Dedifferentiated amniotic fluid mesenchymal stem cell (primary cell): ENCODE results near the gene PAPOLB.

ENCODE experiments used
- DNase-seq: peaks from one replicate; pipeline ENCODE4 v3.0.0-alpha.2; 2016; ENCODE audit errors: extremely low spot score

Gene PAPOLB

DNA sequence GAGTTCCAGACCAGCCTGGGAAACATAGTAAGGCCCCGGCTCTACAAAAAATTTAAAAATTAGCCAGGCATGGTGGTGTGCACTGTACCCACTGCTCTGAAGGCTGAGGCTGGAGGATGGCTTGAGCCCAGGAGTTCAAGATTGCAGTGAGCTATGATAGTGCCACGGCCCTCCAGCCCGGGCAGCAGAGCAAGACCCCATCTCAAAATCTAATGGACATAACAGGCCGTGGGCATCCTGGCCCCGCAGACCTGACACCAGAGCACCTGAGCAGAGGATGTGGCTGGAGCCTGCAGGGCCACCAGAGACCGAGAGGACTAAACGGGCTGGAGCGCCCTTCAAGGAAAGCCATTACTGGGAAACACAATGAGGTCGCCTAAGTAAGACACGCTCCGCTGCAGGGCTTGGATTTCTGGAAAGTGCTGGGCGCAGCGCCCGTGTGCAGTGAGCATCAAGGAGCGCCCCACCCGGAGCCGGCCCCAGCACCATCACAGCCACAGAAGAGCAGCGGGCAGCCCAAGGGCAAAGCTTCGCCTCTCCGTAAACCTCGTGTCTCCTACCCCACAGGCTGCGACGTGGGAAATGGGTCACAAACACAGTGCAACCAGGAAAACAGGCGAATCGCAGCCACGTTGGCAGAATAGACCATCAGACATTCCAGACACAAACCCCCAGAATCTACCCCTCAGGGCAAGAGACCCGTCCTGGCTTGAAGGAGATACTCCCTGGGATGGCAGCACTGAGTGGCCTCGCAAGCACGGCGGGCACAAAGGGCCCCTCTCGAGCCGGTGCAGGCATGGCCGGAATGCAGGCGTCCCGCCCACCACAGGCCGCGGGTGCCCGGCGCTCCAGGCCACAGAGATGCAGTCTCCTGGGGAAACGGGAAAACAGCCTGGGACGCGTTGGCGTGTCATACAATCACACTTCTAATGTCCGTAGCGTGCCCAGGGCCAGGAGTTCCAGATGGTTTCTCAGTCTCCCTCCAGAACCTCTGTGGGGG lies 16.8 kb upstream of the PAPOLB start:
- DNase-seq = no peak

DNA sequence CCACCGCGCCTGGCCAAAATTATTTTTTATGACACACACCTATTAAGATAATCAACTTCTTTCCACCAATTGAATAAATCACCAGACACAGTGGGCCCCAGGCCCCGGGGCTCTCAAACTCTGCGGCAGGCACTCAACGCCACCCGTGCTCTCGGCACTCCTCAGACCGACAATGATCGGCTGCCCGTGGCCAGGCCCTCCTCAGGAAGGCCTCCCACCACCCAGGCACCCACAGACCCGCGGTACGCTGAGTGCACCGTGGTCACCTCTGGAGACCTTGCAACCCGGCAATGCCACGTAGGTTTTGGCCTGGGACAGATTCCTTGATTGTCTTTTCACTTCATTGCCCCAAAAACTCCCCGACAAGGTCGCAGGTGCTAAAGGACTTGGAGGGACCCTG lies 14.8 kb upstream of the PAPOLB start:
- no peak for DNase-seq

DNA sequence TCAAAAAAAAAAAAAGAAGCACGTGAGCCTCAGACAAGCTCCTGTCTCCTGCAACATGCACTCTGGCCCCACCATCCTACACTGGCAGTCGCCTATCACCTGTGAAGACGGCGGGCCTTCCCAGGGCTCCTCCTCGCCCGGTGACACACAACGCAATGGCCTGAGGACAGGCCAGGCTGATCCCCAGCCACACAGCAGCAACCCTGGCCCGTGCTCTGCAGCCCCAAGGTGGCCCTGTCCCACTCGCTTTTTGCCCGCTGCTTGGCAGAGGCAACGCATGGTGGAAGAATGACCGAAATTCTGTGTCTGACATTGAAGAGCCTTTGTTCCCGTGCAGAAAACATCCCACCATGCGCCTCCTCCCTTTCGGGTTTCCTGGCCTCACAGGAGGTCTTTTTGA lies 13.6 kb upstream of the PAPOLB start:
- DNase-seq = no peak

DNA sequence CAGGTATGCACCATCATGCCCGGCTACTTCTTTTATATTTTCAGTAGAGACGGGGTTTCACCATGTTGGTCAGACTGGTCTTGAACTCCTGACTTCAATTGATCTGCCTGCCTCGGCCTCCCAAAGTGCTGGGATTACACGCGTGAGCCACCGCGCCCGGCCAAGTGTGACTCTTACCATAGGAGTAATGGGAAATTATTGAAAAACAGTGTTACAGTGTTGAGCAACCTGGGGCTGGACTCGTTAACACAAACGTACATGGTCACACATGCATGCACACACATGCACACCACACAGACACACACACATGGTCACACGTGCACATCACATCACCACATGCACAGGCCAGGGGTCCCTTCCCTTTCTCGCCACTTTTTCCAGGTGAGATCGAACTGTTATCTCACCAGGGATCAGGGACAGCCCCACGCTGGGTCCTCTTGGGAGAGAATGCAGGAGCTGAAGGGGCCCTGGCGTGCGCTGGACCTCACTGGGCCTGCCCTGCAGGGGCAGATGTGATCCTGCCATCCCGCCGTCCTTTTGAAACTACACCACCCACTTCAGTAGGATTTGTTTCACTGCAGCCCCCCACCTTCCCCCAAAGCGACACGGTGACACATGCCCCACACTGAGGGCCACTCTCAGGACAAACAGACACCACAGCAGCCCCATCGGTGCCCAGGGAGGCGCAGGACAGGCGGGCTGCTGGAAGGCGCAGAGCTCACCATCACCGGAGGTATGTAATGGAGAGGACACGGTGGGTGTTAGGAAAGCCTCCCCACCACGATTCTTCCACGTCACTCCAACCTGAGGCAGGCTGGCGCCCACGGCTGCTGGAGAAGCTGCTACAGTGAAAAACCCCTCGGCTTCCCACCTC lies 11.5 kb upstream of the PAPOLB start:
- DNase-seq = no peak

DNA sequence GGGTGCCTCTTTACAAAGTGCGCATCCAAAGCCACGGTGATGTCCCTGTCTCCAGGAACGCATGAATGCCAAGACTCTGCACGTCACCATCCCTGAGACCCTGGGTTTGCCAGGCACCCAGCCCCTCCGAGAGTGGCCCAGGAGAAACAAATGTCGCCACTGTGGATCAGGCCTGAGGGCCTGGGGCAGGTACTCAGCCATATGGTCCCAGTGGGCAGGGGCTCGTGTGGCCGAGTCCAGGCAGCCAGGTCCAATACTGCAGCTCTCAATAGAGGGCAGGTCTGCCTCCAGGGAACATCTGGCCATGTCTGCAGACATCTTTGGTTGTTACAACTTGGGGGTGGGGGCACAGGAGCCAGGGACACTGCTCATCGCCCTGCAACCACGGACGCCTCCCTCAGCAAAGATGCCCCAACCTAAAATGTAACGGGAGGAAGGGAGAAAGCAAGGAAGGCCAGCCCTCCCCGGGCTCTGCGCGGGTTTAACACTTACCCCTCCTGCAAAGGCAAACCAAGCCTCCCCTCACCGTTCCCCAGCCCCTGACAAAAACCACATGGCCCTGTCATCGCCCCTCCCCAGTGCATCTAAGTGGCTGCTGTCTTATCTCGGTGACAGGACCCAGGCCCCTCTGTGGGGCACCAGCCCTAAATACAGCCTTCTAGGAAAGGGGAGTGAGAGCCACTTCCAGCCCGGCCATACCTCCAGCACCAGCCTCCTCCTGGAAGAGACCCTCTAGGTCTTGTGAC lies 10.3 kb upstream of the PAPOLB start:
- DNase-seq = no peak

DNA sequence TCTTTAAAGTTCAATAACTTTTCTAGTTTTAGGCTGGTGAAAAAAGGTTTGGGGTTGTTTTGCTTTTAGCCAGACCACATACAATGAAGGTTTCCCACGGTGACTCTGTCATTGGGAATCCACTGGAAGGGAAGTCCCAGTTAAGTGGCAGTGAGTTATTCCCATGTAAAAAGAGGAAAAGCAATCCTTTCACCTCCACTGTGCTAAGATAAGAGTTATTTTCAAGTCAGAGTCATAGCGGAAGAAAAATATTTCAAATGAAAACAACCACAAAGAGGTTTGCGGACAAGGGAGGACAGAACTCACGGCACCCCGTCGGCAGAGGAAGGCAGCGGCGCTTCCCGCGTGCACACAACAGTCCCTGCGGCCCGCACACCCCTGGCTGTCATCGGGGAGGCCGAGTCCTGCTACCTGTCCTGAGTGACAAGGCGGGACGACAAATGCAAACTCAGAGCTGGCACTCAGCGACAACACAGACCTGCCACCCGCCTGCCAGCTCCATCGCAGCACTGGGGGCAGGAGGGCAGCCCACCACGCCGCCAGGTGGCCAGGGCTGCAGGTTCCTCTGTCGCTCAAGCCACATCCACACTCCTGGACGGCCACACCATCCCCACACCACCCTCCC lies 9.3 kb upstream of the PAPOLB start:
- no peak for DNase-seq

DNA sequence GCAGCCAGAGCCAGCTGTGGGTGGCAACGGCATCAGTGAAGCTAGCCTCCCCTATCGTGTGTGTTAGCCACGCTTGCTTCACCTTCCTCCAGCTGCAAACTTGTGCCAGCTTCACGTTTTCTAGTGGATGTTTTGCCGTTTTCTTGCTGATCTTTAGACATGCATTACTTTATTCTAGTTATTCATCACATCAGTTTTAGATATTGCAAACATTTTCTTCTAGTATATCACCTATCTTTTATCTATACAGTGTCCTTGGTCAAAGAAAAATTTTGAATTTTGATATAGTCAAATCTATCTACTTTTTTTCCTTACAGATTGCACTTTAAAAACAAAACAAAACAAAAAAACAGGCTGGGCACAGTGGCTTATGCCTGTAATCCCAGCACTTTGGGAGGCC lies 6.7 kb upstream of the PAPOLB start:
- DNase-seq = no peak

DNA sequence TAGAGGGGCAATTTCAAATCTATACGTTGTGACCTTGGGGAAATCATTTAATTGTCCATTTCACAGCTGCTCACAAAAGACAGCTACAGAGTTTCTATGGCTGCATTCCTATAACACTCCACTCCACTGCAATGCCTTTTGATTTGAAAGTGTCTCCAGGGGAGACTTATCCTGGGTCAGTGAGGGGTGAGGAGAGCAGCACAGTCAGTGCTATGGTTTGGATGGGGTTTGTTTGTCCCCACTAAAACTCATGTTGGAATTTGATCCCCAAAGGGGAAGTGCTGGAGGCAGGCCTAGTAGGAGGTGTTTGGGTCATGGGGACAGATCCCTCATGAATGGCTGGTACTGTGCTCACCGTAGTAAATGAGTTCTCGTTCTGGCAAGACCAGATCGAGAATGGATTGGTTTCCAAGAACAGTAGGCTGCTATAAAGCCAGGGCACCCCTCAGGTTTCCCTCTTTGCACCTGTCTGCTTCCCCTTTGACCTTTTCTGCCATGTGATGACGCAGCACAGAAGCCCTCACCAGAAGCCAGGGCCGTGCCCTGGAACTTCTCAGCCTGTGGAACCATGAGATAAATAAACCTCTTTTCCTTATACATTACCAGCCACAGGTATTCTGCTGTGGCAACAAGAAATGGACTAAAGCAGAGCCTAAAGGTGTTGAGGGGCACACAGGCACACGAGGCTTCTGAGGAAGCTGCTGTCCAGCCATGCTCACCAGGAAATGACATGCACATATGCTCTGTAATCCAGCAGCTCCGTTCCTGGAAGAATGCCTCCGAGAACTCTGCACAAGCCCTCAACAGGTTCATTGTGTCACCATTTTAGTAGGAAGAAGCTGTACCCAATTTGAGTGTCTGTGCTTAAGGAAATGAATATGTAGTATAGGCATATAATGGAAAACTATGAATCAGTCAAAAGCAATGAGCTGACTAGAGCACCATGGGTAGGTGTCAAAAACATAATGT lies 5.0 kb upstream of the PAPOLB start:
- no peak for DNase-seq

DNA sequence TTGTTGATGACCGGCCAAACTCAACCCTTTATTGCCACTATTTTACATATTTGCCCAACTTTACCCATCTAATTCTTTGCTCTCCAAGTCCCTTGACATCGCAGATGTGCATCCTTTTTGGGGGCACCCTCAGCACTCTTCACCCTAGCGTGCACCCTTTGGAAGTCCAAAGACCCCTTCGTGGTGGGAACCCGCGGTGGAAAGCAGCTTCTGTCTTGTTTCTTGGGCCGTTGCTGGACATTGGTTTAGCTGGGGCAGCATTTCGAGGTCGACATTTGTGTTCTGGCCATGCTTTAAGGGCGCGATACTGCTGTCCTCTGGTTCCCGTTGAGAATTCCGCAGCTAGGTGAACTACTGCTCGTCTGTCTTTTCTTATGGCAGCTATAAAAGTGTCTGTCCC lies 326 bp upstream of the PAPOLB start:
- no peak for DNase-seq

DNA sequence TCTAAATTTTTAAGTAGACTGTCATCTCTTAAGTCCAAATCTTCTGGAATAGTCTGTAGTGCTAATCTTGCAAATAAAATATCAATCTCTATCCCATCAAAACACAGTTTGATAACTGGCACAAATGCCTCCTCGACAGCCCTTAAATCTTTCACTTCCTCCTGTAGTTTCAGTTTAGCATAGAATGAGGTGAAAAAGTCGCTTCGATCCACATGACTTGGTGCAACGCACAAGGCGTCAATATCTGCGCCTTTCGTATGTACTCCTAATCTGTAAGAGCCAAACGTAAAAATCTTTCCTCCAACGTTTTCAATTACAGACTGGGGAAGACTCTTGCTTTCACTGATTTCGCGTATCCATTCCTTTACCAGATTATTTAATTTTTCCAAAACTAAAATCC lies 603 bp downstream of the PAPOLB start:
- DNase-seq = no peak

DNA sequence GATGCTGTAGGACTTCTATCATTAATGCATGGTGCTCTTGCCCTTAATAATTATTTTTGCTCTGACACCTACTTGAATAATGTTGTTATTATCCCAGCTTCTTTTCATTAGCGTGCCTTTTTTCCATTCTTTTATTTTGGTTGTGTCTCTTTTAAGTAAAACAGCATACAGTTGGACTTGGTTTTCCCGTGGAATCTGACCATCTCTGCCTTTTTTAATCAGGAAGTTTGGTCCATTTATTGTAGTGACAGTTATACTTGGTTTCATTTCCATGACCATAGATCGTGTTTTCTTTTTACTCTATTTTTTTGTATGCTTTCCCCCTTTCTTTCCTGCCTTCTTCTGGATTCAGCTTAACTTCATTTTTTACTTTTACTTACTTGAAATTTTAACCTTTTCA lies 4.6 kb downstream of the PAPOLB start:
- no peak for DNase-seq

DNA sequence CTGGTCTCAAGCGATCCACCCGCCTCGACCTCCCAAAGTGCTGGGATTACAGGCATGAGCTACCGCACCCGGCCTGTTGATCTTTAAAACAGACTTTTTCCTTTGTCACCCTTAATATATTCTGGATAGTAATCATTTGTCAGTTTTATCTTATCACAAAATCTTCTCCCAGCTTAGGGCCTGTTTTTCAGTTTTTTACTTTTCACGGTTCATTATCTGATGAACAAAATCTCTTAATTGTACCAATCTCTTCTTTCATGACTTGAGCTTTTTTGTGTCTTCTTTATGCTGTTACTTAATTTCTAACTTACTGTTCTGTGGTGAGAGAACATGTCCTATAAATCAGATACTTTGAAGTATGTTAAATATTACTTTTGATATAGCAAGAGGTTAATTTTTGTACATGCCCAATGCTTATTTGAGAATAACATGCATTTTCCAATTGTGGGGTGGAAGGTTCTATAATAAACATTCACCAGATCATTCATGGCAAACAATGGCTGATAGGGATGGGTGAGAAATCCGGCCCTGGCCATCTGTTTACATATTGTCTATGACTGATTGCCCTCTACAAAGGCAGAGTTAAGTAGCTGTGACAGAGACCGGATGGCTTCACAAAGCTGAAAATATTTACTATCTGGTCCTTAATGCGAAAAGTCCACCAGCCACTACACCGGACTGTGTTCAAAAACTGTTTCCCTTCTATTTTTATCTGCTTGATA lies 5.3 kb downstream of the PAPOLB start:
- DNase-seq = no peak

DNA sequence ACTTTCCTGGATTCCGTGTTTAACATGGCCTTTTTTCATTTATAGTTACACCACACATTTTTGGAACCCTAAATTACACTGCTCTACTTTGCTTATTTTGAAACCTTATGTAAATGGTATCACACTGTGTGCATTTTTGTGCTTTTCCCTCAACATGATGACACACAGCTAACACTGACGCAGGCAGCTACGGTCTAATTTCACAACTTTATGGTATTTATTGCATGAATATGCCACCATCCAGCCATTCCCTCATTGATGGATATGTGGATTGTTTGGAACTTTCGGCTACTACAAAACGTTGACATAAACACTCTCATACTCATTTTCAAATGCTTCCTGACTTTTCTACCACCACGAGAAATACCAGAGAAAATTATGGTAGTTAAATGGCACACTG lies 6.9 kb downstream of the PAPOLB start:
- no peak for DNase-seq

DNA sequence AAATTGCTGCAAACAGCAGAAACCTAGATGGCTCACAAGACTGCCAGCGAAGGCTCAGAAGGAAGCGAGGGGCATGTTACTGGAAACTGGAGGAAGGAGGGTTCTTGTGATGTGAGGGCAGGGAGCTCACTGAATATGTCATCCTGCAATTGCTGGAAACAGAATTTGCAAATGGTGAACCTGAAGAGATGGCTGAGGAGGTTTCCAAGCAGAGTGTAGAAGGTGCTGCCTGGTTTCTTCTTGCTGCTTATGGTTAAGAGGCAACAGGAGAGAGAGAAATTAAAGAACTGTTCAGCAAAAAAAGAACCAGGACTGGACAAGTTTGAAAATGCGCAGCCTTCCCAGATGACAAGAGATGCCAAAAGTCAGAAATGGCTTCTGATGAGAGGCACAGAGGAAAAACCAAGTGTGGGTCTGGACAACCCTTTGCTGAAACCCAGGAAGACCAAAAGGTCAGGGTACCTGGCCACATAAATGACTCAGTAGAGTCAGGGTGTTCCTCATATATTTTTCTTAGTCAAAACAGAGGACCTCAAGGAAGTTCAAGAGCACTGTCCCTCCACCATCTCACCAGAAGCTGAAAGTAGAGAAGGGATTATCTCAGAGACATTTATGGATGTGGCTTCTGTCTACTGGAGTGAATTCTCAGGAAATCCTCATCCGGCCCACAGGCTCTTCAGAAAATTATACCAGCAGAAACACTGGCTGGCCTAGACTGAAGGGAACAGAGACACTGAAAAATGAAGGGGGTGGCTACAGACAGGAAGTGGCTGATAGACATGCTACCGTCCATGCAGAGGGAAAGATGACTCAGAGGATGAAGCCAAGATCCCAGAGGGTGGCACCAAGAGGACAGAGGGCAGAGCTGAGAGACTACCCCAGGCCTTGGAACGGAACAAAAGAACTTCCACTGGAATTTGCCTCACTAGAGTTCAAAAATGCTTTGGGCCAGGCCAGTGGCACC lies 10.1 kb downstream of the PAPOLB start:
- DNase-seq = no peak

DNA sequence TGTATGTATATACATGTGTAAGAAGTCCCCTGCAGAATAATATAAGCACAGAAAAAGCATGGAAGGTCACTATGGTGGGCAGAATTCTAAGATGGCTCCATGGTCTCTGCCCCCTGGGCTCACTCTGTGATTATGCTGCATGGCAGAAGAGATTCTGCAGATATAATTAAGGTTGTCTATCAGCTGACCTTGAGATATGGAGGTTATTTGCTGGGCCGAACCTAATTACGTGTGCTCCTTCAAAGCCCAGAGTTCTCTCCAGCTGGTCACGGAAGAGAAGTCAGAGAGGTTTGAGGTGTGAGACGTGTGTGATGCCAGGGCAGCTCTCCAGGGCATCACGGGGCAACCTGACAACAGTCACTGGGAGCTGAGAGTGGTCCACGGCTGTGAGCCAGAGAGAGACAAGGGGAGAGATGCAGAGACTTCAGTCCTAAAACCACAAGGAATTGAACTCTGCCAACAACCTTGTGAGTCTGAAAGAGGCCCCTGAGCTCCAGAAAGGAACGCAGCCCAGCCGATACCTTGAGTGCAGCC lies 11.5 kb downstream of the PAPOLB start:
- no peak for DNase-seq

DNA sequence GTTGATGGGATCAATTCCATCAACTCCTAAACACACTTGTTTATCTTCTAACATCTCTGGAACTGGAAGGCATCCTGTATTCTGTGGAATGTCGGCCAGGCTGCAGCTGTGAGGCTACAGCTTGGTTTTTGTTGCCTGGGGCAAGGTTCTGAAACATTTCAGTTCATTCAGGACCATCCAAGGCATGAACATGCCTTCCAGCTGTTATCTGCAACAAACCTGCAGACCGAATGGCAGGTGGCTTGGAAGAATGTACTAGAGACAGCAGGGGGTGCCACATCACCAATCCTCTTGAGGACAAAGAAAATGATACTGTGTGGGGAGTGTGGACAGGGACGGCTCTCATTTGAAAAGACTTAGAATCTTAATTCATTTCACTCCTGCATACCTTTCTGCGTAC lies 12.4 kb downstream of the PAPOLB start:
- no peak for DNase-seq

DNA sequence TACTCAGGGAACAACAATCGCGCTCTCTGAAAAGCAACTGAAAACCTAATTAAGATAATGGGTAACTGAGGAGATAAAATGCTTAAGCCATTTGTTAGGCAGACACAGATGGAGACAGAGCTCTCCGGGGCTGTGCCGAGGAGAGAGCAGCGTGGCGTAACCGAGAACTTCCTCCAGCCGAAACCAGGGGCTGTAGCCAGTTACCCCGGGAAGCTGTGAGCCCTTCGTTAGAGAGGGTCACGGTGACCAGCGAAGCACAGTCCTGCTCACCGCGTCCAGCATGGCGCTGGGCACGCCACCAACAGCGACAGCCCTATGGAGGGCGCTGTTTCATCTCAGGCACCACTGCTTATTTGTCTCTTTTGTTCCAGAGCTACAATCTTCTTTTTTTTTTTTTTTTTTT lies 16.1 kb downstream of the PAPOLB start:
- DNase-seq = no peak

DNA sequence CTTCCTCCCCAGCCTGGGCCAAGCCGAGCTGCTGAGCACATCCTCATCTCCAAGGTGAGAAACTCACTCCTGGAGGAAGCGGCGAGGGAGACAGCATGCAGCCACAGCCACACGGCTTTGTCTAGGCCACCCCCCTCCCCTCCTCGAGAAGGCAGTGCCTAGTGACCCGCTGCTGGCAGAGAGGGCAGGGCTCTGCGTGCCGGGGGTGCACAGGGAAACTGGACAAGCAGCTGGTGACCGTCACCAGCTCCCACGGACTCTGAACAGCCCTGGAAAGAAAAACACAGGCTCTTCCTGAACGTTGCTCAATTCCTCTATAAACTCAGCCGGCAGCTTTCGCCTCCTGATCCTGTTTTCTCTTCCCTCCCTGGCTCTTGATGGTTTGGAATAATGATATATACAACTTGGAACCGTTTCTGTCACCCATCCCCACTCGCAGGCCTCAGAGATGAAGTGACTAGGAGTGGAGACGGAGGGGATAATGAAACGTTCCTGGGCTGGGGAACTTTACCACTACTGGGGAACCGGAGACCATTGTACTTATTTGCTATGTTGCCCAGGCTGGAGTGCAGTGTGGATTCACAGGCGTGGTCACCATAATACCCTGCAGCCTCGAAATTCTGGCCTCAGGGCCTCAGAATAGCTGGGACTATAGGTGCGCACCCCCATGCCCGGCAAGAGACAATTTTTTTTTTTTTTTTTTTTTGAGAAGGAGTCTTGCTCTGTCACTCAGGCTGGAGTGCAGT lies 19.3 kb downstream of the PAPOLB start:
- no peak for DNase-seq
